NCI-H345 treated with DMSO at 0.1 percent for 48 hours (cell line): ENCODE results near the gene FAM76B.

Experiments used
- DNase-seq: peaks from one replicate; lab custom pipeline; 2025; ENCODE audit not compliant: unreplicated experiment; lab: John Stamatoyannopoulos, UW

FAM76B gene

DNA sequence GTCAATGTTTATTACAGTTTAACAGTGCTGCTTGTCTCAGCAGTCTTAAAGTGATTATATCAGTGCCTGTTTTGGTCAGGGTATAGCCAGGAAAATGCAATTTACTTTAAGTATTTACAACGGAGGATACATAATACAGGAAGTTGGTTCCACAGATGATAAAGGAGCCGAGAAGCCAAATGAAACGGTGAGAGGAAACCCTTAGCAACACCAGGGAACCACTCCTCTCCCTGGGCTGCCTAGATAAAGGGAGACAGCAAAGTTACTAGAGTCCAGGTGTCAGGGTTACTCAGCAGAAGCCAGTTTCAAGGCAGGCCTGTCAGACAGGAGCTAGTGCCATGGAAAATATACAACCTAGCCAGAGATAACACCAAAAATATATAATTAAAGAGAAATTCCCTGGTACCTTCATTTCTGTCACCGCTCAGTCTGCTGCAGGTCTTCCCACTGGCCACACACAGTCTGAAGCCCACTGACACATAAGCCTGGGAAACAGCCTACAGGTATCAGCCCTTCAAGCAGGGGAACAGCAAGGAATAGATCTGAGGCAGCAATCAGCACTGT, 55.5 kb downstream of the FAM76B start:
- no peak for DNase-seq

GRCh38 chr11:95732930-95733602, 56.5 kb downstream of the FAM76B start:
- DNase-seq: no peak

GRCh38 chr11:95729462-95729861, 60.1 kb downstream of the FAM76B start:
- no peak for DNase-seq

- no peak for DNase-seq
Measured at GRCh38 chr11:95728790-95729189, 60.8 kb downstream of the FAM76B start.

GRCh38 chr11:95728094-95728493, 61.5 kb downstream of the FAM76B start:
- no peak for DNase-seq

DNA sequence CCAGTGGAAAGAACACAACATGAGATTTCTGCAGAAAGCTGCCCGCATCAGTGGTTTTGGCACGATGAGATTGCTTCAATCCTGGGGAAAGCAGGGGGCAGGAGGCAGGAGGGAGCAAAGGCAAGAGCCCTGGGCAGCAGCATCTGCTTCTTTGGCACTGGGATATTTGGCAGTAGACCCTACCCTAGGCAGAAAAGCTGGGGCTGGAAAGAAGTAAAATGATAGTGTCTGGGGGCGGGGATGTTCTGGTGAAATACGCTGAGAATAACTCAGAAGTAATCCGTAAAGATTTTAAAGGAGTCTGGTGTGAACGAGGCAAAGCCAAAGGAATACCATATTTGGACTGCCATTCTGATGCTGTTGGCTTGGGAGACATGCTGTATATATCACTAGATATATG, 62.0 kb downstream of the FAM76B start:
- DNase-seq: no peak

- no peak for DNase-seq
Measured at GRCh38 chr11:95727111-95727510, 62.5 kb downstream of the FAM76B start.

GRCh38 chr11:95725196-95725595, 64.4 kb downstream of the FAM76B start:
- DNase-seq: no peak

DNA sequence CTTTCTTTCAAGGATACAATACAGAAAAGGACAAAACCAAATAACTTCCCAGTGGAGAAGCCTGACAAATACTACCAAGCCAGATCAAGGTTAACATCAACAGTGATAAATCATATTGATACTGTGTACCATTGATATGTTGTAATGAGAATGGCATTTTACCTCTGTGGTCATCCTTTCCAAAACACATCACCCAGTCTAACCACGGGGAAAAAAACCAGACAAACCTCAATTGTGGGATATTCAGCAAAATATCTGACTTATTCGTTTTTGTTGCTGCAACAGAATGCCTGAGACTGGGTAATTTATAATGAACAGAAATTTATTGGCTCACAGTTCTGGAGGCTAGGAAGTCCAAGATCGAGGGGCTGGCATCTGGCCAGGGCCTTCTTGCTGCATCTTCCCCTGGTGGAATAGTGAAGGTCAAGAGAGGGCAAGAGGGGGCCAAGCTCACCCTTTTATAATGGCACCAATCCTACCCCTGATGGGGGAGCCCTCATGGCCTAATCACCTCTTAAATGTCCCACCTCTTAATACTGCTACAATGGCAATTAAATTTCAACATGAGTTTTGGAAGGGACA, 66.1 kb downstream of the FAM76B start:
- no peak for DNase-seq

- no peak for DNase-seq
Measured at GRCh38 chr11:95720195-95720594, 69.4 kb downstream of the FAM76B start.
